Measurements from ENCODE around the gene LRRN3.

- no peak for TF ChIP-seq CTCF (IDR thresholded peaks at IDR 0.05; ENCODE audit: low read depth, low read length)
- no peak for TF ChIP-seq EZH2phosphoT487 (IDR thresholded peaks at IDR 0.05; ENCODE audit: low read depth)
These were observed 27.8 kb upstream of the LRRN3 start for GRCh38 chr7:111063166-111063565.
